UCSD-AML1 (cell line): ENCODE results near the gene TTC31.
"Not testable (repeated sequence)": the region's sequence is repeated elsewhere in the genome, so short reads cannot be mapped to it uniquely, and the experiment has no call there.

Experiments used
- DNase-seq: peaks from one replicate; lab custom pipeline; 2025; ENCODE audit not compliant: unreplicated experiment; lab: John Stamatoyannopoulos, UW

Gene TTC31

GRCh38 chr2:74482801-74483674, at the start of gene TTC31, which contains the start of gene CCDC142:
Gene TTC31, plus strand, starts transcription at chr2:74483081. Its CDS starts 15 bp downstream, at chr2:74483096.
Gene CCDC142, minus strand, starts transcription at chr2:74482998. Its CDS starts 161 bp downstream, at chr2:74482837.
- peak; percentile 95 for DNase-seq

DNA sequence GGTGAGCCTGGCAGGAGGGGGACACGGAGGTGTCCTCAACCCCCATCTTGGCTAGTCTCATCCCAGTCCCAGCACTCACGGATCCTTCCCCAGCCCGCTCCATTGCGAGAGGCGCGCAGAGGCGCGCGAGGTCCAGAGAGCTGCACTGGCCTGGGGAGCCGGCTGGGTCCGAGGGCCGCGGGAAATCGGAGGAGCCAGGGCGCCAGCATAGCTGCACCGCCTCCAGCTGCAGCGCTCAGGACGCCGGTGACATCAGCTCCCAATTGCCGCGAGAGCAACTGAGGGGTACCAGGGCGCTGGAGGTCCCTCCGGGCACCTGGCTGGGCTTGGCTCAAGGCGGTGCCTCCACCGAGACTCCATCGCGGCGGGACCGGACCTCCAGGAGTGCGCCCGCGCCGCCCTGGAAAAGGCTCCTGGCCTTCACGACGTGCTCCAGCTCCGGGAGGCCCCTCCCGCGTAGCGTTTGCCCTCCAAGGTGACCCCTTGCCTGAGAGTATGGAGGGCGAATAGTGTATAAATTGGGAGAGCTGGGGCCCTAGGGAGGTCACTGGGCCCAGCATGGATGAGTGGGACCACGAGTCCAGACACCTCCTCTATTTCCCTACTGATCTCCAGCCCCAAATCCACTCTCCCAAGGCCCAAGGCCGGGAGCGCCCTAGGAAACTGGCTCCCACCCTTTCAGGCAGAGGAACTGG, 46.6 kb upstream of the TTC31 start:
- no peak for DNase-seq

GRCh38 chr2:74436848-74437695, 45.8 kb upstream of the TTC31 start:
- DNase-seq = no peak

DNA sequence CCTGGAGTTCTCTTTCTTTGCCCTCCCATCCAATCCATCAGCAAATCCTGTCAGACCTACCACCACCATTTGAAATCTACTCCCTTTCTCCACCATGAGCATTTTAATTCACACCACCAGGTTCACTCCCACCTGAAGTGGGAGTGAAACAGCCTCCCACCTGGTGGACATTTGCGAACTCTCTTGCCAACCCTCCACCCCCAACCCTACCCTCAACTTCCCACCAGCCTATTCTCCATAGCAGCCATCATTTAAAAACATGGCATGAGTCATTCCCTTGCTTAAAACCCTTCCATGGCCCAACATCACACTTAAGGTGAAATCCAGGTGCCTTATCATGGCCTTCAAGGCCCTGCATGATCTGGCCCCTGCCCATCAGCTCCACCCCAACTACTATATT, 44.6 kb upstream of the TTC31 start:
- DNase-seq = no peak

DNA sequence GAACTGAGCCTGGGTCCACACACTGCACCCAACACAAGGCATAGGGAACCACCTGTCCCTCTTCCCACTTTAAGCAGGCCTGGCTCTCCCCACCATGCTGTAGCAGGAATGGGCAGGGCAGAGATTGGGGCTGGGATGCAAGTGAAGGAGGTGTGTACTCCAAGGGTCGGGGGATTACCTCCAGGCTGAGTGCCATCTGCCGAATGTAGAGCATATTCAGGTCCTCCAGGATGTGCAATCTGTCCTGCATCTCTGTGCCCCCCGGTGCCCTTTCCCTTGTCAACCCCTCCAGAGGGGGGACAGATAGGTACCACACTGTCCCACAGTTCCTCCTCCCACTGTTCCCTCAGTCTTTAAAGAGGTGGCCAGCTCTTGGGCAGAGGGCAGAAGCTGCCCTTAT, 43.5 kb upstream of the TTC31 start:
- DNase-seq = no peak

GRCh38 chr2:74439803-74440377, 43.0 kb upstream of the TTC31 start:
- no peak for DNase-seq

DNA sequence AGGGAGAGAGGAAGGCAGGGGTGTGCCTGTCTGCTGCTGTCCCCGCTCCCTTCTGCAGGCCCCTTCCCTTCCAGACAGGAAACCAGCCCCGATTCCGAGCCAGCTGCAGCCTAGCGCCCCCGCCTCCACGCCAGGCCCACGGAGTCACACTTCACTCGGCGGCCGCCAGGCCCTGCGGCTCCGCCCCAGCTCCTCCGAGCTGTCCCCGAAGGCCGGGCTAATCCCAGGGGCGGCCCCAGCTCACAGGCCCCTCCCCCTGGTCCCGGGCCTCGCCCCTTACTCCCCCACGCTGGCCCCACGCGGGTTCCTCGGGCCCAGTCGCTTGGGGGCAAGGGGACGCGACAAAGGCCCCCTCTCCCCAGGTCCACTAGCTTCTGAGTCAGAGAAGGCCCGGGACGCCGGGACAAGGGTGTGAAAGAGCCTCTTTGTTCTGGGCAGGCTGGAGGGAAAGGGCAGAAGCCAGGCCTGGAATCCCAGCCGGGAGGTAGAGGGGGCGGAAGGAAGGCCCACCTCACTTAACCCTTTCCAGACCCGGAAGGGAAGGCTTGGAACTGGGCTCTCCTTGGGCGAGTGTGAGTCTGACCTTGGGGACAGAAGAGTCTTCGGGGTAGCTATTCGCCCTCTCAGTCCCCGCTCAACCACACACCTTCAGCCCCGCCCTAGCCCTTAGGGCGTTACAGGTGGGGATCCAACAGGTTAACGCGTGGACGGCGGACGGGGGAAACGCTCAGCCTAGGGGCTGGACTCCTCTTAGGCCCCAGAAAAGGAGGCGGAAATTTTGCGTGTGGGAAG, 42.3 kb upstream of the TTC31 start:
- DNase-seq = peak; percentile 91

DNA sequence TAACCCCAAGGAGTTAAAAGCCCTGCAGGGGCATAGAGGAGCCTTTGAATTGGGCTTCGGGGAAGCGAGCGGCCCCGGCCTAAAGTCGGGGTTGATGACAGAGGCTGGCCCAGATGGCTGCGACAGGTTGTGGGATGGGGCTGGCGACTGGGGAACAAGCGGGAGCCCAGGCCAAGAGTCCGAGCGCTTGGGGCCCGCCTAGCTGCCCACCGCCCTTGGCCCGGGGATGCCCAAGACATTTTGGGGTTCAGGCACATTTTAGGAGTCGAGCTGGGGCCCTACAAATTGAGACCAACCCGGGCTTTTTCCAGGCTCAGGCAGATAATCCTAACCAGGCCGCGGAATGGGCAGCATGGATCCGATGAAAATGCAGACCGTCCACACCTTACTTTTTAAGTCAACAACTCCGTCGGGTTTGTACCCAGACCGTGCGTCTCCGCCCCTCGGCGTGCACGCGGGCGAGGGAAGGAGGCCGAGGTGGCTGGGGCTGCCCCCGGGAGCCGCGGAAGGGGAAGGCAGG, 41.7 kb upstream of the TTC31 start:
- DNase-seq = no peak

DNA sequence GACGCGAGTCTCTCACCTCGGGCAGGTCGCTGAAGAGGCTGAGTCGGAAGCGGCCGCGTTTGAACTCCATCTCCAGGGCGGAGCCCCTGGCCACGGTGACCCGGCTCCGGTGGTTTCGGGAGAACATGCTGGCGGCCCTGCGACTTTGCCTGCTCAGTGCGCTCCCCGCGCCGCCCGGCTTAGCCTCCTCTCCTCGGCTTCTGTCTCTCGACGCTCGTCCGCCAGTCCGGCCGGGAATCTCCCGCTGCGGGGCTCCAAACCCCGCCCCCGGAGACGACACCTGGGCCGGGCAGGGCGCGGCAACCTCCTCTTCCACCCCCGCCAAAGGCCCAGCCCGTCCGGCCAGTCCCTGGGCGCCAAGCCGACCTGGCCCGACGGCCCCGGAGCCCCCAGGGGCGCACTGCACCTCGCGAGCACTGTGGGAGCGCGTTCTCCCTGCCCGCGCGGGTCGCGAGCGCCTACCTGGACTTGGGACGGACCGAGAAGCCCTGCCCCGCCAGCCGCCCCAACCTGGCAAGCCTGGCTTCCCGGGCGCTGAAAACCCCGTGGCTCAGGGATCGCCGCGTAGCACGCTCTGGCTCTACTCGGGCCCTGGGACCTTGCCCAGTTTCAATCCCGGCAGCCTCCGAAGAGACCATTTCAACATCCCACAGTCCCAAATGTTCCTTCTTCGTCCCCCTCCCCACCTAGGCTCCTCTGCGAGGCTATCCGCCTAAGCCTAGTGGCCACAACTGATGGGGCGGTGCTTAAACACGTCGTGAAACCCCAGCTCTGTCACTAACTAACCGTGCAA, 41.0 kb upstream of the TTC31 start, which contains the start of gene RTKN:
RTKN (minus strand) TSS at position 248 of the 793 bp plus-strand sequence; CDS start at position 127, 121 bp downstream.
- DNase-seq = no peak

GRCh38 chr2:74442483-74443297, 40.2 kb upstream of the TTC31 start:
- DNase-seq = not testable (repeated sequence)

DNA sequence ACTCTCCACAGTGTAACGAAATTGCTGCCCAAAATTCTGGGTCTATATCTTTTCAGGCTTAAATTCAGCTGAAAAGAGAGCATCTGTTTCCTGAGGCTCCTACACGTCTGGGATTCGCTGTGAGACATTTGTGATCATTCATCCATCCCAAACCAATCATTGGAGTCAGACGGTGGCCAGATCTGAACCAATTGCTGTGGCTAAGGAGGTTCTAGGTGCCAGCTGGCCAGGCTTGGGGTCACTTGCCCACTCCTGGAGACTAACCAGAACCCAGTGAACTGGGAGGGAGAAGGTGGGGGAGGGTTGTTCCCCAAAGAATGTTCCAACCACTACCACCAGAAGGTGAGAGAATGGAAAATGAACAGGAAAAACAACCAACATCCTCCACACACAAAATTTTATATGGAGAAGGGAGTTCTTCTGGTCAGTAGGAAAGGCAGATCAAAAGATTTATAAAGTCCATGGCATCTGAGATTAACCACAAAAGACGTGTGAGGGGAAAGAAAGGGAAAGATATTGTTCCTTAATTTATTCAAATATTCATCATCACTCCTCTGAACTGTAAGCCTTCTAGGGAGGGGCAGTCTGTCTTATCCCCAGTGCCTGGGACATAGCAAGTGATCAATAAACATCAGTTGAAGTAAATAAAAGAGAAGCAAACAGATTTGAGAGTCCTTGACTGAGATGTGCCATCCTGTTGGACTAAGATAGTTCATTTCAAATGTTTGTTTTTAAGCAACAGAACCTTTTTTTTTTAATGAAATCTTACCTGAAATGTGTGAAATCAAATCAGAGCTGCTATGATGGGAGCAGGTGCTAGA, 38.2 kb upstream of the TTC31 start:
- no peak for DNase-seq

DNA sequence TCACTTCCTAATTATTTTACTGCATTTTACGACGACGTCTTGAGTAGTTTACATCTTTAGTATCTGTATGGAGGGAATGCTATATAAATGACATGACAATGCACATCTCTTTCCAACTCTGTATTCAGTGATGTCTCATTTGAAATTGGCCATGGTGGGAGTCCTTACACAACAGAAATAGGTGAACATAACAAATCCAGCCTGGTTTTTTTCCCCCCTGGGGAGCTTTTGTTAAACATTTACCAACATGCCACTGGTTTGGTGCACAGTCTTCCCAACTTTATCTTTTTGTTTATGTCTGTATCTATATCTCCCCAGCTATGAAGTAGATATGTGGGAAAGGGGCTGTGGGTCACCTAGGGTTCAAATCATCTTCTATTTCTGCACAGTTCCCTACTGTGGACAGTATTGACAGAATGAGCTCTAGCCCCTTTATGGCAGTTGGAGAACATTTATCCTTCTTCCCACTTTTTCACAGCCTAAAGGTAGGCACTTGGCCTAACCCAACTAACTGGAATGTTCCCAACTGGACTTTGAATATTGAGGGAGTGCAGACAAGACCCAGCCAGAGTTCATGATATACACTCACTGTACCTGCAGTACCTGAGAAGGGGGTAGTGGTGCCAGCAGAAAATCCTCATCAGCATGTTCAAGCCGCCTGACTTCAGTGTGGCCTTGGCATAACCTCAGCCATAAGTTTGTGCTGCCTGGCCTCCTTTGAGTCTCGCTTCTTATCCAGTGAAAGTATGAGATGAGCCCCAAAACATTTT, 35.5 kb upstream of the TTC31 start:
- DNase-seq = no peak

DNA sequence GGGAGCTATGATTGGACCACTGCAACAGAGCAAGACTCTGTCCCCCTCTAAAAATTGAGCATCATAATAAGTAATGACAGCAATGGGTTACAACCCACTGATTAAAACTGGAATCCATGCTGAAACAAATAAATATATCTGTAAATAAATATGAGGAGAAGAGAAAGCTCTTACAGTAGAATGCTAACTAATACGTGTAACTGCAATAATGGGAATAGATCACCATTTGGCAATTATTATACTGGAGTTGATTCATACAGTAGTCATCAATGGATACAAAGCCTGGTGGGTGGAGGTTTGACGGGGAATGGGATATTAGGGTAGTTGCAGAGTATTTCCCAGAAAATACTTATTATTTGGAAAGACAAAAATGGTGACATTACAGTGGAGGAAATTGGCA, 34.1 kb upstream of the TTC31 start:
- DNase-seq = no peak

GRCh38 chr2:74450570-74451190, 32.2 kb upstream of the TTC31 start:
- no peak for DNase-seq

GRCh38 chr2:74454654-74455511, 28.0 kb upstream of the TTC31 start, which contains the start of gene INO80B:
Gene INO80B, plus strand, starts transcription at chr2:74455087. Its CDS starts 30 bp downstream, at chr2:74455117.
- peak; percentile 96 for DNase-seq
